Thyroid gland (tissue), 4 donors: ENCODE results near the gene ZNF528.

Experiments
- CTCF ChIP-seq, 6 experiments: fragments of 200-600 bp in 3 of 6; fragments of 450-650 bp in 3 of 6; sonication (generic) in 3 of 6; IDR thresholded peaks; one replicate each; pipeline ENCODE4 v1.5.1; 2016 to 2019; ENCODE audit warnings: antibody characterized with exemption in 6 of 6, mild to moderate bottlenecking in 2 of 6, inconsistent platforms in 1 of 6, moderate library complexity in 1 of 6
- POLR2A ChIP-seq, 2 donors: fragments of 450-650 bp; IDR thresholded peaks; one replicate each; pipeline ENCODE4 v1.6.1; 2017; ENCODE audit warnings: antibody characterized with exemption in 2 of 2, mild to moderate bottlenecking in 2 of 2, moderate library complexity in 1 of 2

- TF ChIP-seq POLR2A (IDR thresholded peaks at IDR 0.05) (peak in 1 of 2 donors; percentile 60), CTCF (IDR thresholded peaks at IDR 0.05) (no peak)
Measured at GRCh38 chr19:52397310-52398080, at the start of gene ZNF528.
